Loucy (cell line): ENCODE measurements around the gene RNF215.
A peak's percentile ranks its signal among the peaks of the same experiment; 100 is the strongest.

Source experiments
- H2AFZ ChIP-seq: fragments of 200-600 bp; sonication (generic); 2 replicates; pipeline ENCODE4 v1.6.0; 2016; ENCODE audit warnings: antibody characterized with exemption, mild to moderate bottlenecking, low read length, moderate library complexity
- H3F3A ChIP-seq: fragments of 200-600 bp; 2 replicates; pipeline ENCODE4 v1.6.0; 2016; ENCODE audit warnings: antibody characterized with exemption, low read depth, mild to moderate bottlenecking
- H3K27me3 ChIP-seq: fragments of 200-600 bp; sonication (generic); 2 replicates; pipeline ENCODE4 v1.6.1; 2014; ENCODE audit warnings: low read length, mild to moderate bottlenecking; ENCODE audit not compliant: insufficient read depth, poor library complexity, severe bottlenecking
- H3K36me3 ChIP-seq: fragments of 200-600 bp; sonication (generic); 2 replicates; pipeline ENCODE4 v1.6.1; 2016; ENCODE audit warnings: low read length; ENCODE audit not compliant: insufficient read depth
- H3K4me1 ChIP-seq: fragments of 200-600 bp; sonication (generic); 2 replicates; pipeline ENCODE4 v1.5.1; 2014; ENCODE audit warnings: low read length, mild to moderate bottlenecking; ENCODE audit not compliant: insufficient read depth, poor library complexity, severe bottlenecking
- H3K4me2 ChIP-seq: fragments of 200-600 bp; sonication (generic); 2 replicates; pipeline ENCODE4 v1.6.0; 2014; ENCODE audit warnings: antibody characterized with exemption, low read length, low read depth, mild to moderate bottlenecking; ENCODE audit not compliant: poor library complexity, severe bottlenecking
- H3K4me3 ChIP-seq: fragments of 200-600 bp; sonication (generic); 2 replicates; pipeline ENCODE4 v1.5.1; 2014; ENCODE audit warnings: low read length, mild to moderate bottlenecking, mixed read lengths; ENCODE audit not compliant: poor library complexity, severe bottlenecking
- H3K79me2 ChIP-seq: fragments of 200-600 bp; sonication (generic); 2 replicates; pipeline ENCODE4 v1.6.1; 2014; ENCODE audit warnings: low read length; ENCODE audit not compliant: insufficient read depth
- H3K9ac ChIP-seq: fragments of 200-600 bp; sonication (generic); 2 replicates; pipeline ENCODE4 v1.6.0; 2014; ENCODE audit warnings: mild to moderate bottlenecking, low read depth, low read length, moderate library complexity; ENCODE audit not compliant: poor library complexity, severe bottlenecking
- H3K9me2 ChIP-seq: fragments of 200-600 bp; sonication (generic); replicated peaks from 2 replicates; pipeline ENCODE4 v1.6.1; 2016; ENCODE audit warnings: low read depth, low read length, mixed read lengths
- H3K9me3 ChIP-seq: fragments of 200-600 bp; sonication (generic); 2 replicates; pipeline ENCODE4 v1.6.1; 2014; ENCODE audit warnings: mild to moderate bottlenecking, antibody characterized with exemption, low read length, low read depth; ENCODE audit not compliant: insufficient read depth
- H4K20me1 ChIP-seq: fragments of 200-600 bp; sonication (generic); 2 replicates; pipeline ENCODE4 v1.6.0; 2014; ENCODE audit warnings: antibody characterized with exemption, low read length, mild to moderate bottlenecking; ENCODE audit not compliant: insufficient read depth, poor library complexity, severe bottlenecking
- CTCF ChIP-seq: fragments of 200-600 bp; sonication (generic); conservative IDR thresholded peaks from 2 replicates; pipeline ENCODE4 v1.5.1; 2014; ENCODE audit warnings: mild to moderate bottlenecking, antibody characterized with exemption, low read length
- EZH2phosphoT487 ChIP-seq: fragments of 200-600 bp; IDR thresholded peaks from 2 replicates; pipeline ENCODE4 v1.6.1; 2018; ENCODE audit warnings: antibody characterized with exemption, mild to moderate bottlenecking, moderate library complexity, borderline replicate concordance

Gene RNF215

GRCh38 chr22:30354644-30355043, 32.6 kb downstream of the RNF215 start:
- H3K9me2 ChIP-seq, result no peaks in the 10 kb centered on the region
- no peaks in the 10 kb centered on the region for H3K27me3 ChIP-seq
- H3K4me1 ChIP-seq, result peaks cover 35% of the 10 kb centered on the region
- H3K79me2 ChIP-seq, result peaks cover 67% of the 10 kb centered on the region
- TF ChIP-seq CTCF (no peak), EZH2phosphoT487 (no peak)
- no peak overlapping the region for H2AFZ ChIP-seq
- H3K36me3 ChIP-seq, result peaks cover 31% of the 10 kb centered on the region; the same call in 1 of the 2 replicates
- H3K9ac ChIP-seq, result peak overlapping the region; percentile 83
- H4K20me1 ChIP-seq, result peaks cover 47% of the 10 kb centered on the region
- peak overlapping the region; percentile 90 for H3K4me3 ChIP-seq
- no peaks in the 10 kb centered on the region for H3K9me3 ChIP-seq
- peak overlapping the region; percentile 94 for H3K4me2 ChIP-seq
- H3F3A ChIP-seq, result no peaks in the 10 kb centered on the region

- no peak for TF ChIP-seq EZH2phosphoT487
- TF ChIP-seq CTCF, result no peak
- no peaks in the 10 kb centered on the region for H3K27me3 ChIP-seq
- H3K9ac ChIP-seq, result no peak overlapping the region
- H3K4me3 ChIP-seq, result no peak overlapping the region
- peaks cover 61% of the 10 kb centered on the region; the same call in 1 of the 2 replicates for H3K36me3 ChIP-seq
- H3K79me2 ChIP-seq, result peaks cover 86% of the 10 kb centered on the region
- H3K9me2 ChIP-seq, result no peaks in the 10 kb centered on the region
- peaks cover 31% of the 10 kb centered on the region for H3K4me1 ChIP-seq
- peaks cover 64% of the 10 kb centered on the region for H4K20me1 ChIP-seq
- no peak overlapping the region for H3K4me2 ChIP-seq
- no peaks in the 10 kb centered on the region for H3F3A ChIP-seq
- no peak overlapping the region for H2AFZ ChIP-seq
- H3K9me3 ChIP-seq, result no peaks in the 10 kb centered on the region
These were observed 36.0 kb downstream of the RNF215 start for GRCh38 chr22:30351226-30351625.

GRCh38 chr22:30348809-30349208, 38.4 kb downstream of the RNF215 start:
- H3K9ac ChIP-seq, result no peak overlapping the region
- TF ChIP-seq EZH2phosphoT487 (no peak), CTCF (no peak)
- H3K4me3 ChIP-seq, result no peak overlapping the region
- peaks cover 61% of the 10 kb centered on the region for H3K79me2 ChIP-seq
- H3K27me3 ChIP-seq, result no peaks in the 10 kb centered on the region
- H3K4me1 ChIP-seq, result peaks cover 11% of the 10 kb centered on the region
- no peaks in the 10 kb centered on the region for H3K9me3 ChIP-seq
- H3K4me2 ChIP-seq, result peak overlapping the region; percentile 45
- peaks cover 40% of the 10 kb centered on the region for H4K20me1 ChIP-seq
- H3K36me3 ChIP-seq, result peaks cover 85% of the 10 kb centered on the region
- H3K9me2 ChIP-seq, result no peaks in the 10 kb centered on the region
- H2AFZ ChIP-seq, result no peak overlapping the region
- H3F3A ChIP-seq, result no peaks in the 10 kb centered on the region
